Natural killer cell (primary cell): ENCODE measurements around the gene SF3A2. TPM values are rescaled to one million over a fixed set of nuclear protein-coding genes. Genes with fewer than 3 reads are reported as not detected.

Experiments used
- ATAC-seq, 3 donors: fragments of 150-1000 bp in 2 of 3; fragments of 200-7000 bp in 1 of 3; cut with Tn5 transposase; 1 replicate in 1 of 3; 2 replicates in 2 of 3; pipeline ENCODE4 v1.10.0; 2021; ENCODE audit warnings: mild to moderate bottlenecking in 2 of 3, moderate library complexity in 2 of 3
- DNase-seq, 2 donors: peaks; one replicate each; pipeline versions ENCODE4 v3.0.0 to v3.0.0-alpha.2; 2013 to 2021; ENCODE audit warnings: mixed read lengths in 1 of 2
- H3K27ac ChIP-seq: one replicate; pipeline ENCODE4 v1.5.1; 2013; ENCODE audit warnings: mild to moderate bottlenecking, low read length
- H3K27me3 ChIP-seq: one replicate; pipeline ENCODE4 v1.6.1; 2013; ENCODE audit warnings: low read length; ENCODE audit not compliant: control insufficient read depth, insufficient read depth
- H3K36me3 ChIP-seq: one replicate; pipeline ENCODE4 v1.6.1; 2013; ENCODE audit warnings: low read length; ENCODE audit not compliant: control insufficient read depth, insufficient read depth
- H3K4me1 ChIP-seq: one replicate; pipeline ENCODE4 v1.6.1; 2013; ENCODE audit warnings: low read length; ENCODE audit not compliant: control insufficient read depth, insufficient read depth
- H3K4me3 ChIP-seq: one replicate; pipeline ENCODE4 v1.5.1; 2013; ENCODE audit warnings: low read length
- H3K9me3 ChIP-seq: one replicate; pipeline ENCODE4 v1.6.1; 2013; ENCODE audit warnings: low read length; ENCODE audit not compliant: control insufficient read depth, insufficient read depth
- H3K27ac Mint-ChIP-seq, 2 donors: one replicate each; pipeline ENCODE4 v1.8.0; 2022; ENCODE audit warnings: mild to moderate bottlenecking in 2 of 2, mixed read lengths in 2 of 2, moderate library complexity in 1 of 2
- H3K27me3 Mint-ChIP-seq, 2 donors: one replicate each; pipeline ENCODE4 v1.8.0; 2022; ENCODE audit warnings: low read depth in 2 of 2, mixed read lengths in 2 of 2
- H3K36me3 Mint-ChIP-seq: one replicate; pipeline ENCODE4 v1.8.0; 2022; ENCODE audit warnings: mixed read lengths
- H3K4me1 Mint-ChIP-seq, 2 donors: one replicate each; pipeline ENCODE4 v1.8.0; 2022; ENCODE audit warnings: mixed read lengths in 2 of 2
- H3K4me3 Mint-ChIP-seq: one replicate; pipeline ENCODE4 v1.8.0; 2022; ENCODE audit warnings: mild to moderate bottlenecking, moderate library complexity, mixed read lengths
- H3K9me3 Mint-ChIP-seq, 2 donors: one replicate each; pipeline ENCODE4 v1.8.0; 2022; ENCODE audit warnings: mixed read lengths in 2 of 2
- WGBS: methylation state at CpG from one replicate; pipeline ENCODE4 v1.1.7; 2013; ENCODE audit warnings: missing lambda C conversion rate; ENCODE audit not compliant: insufficient coverage; 5-methylcytosine and 5-hydroxymethylcytosine counted together
- intact Hi-C: fragments of 100-400 bp; cut with micrococcal nuclease; formaldehyde crosslinking; loops from one replicate; pipeline ENCODE4 v1.14.2; 2022
- total RNA-seq, 4 donors: library from RNA; stranded (reverse); fragments of 120-200 nt in 1 of 4; gene quantifications; one replicate each; pipeline versions ENCODE4 v1.2.3 to v1.2.4, GENCODE V29; 2013 to 2022
- TF ChIP-seq, protein P1 (sequence below): fragments of 200-600 bp; IDR thresholded peaks from one replicate; pipeline ENCODE4 v1.8.0; 2022; ENCODE audit warnings: antibody characterized with exemption

SF3A2 gene
- total RNA-seq, 3 donors from 2014 or later (not counting 1 experiment from before 2014, with no cell fraction given): 143 to 165 (median 147) TPM

DNA sequence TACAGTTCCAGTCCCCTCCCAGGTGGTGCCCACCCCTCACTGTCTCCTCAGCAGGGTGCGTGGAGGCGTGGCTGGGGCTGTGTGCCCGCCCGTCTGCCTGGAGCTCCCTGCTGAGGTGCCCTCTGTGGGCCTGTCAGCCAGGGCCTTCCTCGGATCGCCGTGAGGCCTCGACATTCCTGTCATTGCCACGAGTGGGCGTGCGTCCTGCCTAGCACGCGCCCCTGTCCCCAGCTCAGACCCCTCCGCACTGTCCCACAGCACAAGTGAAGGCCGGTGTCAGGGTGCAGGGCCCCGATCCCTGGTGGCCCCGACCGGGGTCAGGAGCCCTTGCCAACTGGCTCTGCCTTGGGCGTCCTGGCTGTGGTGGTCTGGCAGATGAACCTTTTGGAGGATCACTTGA lies 40.7 kb upstream of the SF3A2 start:
- TF ChIP-seq, protein P1, sequence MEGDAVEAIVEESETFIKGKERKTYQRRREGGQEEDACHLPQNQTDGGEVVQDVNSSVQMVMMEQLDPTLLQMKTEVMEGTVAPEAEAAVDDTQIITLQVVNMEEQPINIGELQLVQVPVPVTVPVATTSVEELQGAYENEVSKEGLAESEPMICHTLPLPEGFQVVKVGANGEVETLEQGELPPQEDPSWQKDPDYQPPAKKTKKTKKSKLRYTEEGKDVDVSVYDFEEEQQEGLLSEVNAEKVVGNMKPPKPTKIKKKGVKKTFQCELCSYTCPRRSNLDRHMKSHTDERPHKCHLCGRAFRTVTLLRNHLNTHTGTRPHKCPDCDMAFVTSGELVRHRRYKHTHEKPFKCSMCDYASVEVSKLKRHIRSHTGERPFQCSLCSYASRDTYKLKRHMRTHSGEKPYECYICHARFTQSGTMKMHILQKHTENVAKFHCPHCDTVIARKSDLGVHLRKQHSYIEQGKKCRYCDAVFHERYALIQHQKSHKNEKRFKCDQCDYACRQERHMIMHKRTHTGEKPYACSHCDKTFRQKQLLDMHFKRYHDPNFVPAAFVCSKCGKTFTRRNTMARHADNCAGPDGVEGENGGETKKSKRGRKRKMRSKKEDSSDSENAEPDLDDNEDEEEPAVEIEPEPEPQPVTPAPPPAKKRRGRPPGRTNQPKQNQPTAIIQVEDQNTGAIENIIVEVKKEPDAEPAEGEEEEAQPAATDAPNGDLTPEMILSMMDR: no peak
- Mint-ChIP-seq H3K27me3 (no peaks in the 10 kb centered on the region), H3K4me1 (peaks cover 22 to 26% of the 10 kb centered on the region in 2 donors), H3K27ac (no peak overlapping the region), H3K4me3 (no peak overlapping the region), H3K36me3 (no peaks in the 10 kb centered on the region), H3K9me3 (no peaks in the 10 kb centered on the region)
- peaks cover 37% of the 10 kb centered on the region for H3K36me3 ChIP-seq
- H3K9me3 ChIP-seq: no peaks in the 10 kb centered on the region
- WGBS: 98% methylated on average over 19 of the region's 19 CpGs
- no peak for DNase-seq
- ATAC-seq: no peak
- H3K4me1 ChIP-seq: no peaks in the 10 kb centered on the region
- no peak overlapping the region for H3K27ac ChIP-seq
- intact Hi-C loops: no loop called here
- no peaks in the 10 kb centered on the region for H3K27me3 ChIP-seq
- H3K4me3 ChIP-seq: no peak overlapping the region

GRCh38 chr19:2197270-2197669 lies 39.4 kb upstream of the SF3A2 start:
- Mint-ChIP-seq H3K27me3 (no peaks in the 10 kb centered on the region), H3K36me3 (no peaks in the 10 kb centered on the region), H3K4me3 (no peak overlapping the region), H3K27ac (peak overlapping the region in 1 of 2 donors; percentile 49), H3K4me1 (peaks cover 26% of the 10 kb centered on the region in 2 donors), H3K9me3 (no peaks in the 10 kb centered on the region)
- DNase-seq: no peak
- H3K4me3 ChIP-seq: no peak overlapping the region
- intact Hi-C loops: no loop called here
- H3K4me1 ChIP-seq: no peaks in the 10 kb centered on the region
- WGBS: 94% methylated on average over 15 of the region's 15 CpGs
- no peaks in the 10 kb centered on the region for H3K9me3 ChIP-seq
- H3K36me3 ChIP-seq: peaks cover 28% of the 10 kb centered on the region
- TF ChIP-seq, protein P1: no peak
- no peak overlapping the region for H3K27ac ChIP-seq
- ATAC-seq: no peak
- H3K27me3 ChIP-seq: no peaks in the 10 kb centered on the region

GRCh38 chr19:2198317-2198716 lies 38.3 kb upstream of the SF3A2 start:
- Histone ChIP-seq H3K4me1 (no peaks in the 10 kb centered on the region), H3K9me3 (no peaks in the 10 kb centered on the region), H3K27me3 (no peaks in the 10 kb centered on the region), H3K4me3 (no peak overlapping the region), H3K27ac (no peak overlapping the region), H3K36me3 (peaks cover 26% of the 10 kb centered on the region)
- Mint-ChIP-seq H3K27ac (peak overlapping the region; percentile 65 to 74), H3K36me3 (no peaks in the 10 kb centered on the region), H3K4me1 (peaks cover 24 to 26% of the 10 kb centered on the region in 2 donors), H3K4me3 (no peak overlapping the region), H3K9me3 (no peaks in the 10 kb centered on the region), H3K27me3 (no peaks in the 10 kb centered on the region)
- DNase-seq (no peak), ATAC-seq (no peak)
- TF ChIP-seq, protein P1: no peak
- intact Hi-C loops: no loop called here
- WGBS: 88% methylated on average over 22 of the region's 22 CpGs

GRCh38 chr19:2199215-2199614 lies 37.4 kb upstream of the SF3A2 start:
- Mint-ChIP-seq H3K27me3 (no peaks in the 10 kb centered on the region), H3K27ac (peak overlapping the region; percentile 65 to 74), H3K36me3 (no peaks in the 10 kb centered on the region), H3K4me1 (peaks cover 19 to 31% of the 10 kb centered on the region in 2 donors), H3K4me3 (peak overlapping the region; percentile 53), H3K9me3 (no peaks in the 10 kb centered on the region)
- Histone ChIP-seq H3K27ac (no peak overlapping the region), H3K4me1 (no peaks in the 10 kb centered on the region), H3K27me3 (no peaks in the 10 kb centered on the region), H3K4me3 (no peak overlapping the region), H3K36me3 (peaks cover 28% of the 10 kb centered on the region), H3K9me3 (no peaks in the 10 kb centered on the region)
- ATAC-seq: peak in 2 of 3 donors; percentile 58 to 63
- TF ChIP-seq, protein P1: no peak
- intact Hi-C loops: no loop called here
- 55% methylated on average over 18 of the region's 18 CpGs for WGBS
- no peak for DNase-seq
